ENCODE results near the gene ENSA. TPM values are rescaled to one million over a fixed set of nuclear protein-coding genes. Genes with fewer than 3 reads are reported as not detected.

Gene ENSA
- total RNA-seq, 1 experiment from 2014 or later, result 254 TPM

GRCh38 chr1:150576367-150576711 lies 53.1 kb downstream of the ENSA start (continued):
- TF ChIP-seq, protein P1, sequence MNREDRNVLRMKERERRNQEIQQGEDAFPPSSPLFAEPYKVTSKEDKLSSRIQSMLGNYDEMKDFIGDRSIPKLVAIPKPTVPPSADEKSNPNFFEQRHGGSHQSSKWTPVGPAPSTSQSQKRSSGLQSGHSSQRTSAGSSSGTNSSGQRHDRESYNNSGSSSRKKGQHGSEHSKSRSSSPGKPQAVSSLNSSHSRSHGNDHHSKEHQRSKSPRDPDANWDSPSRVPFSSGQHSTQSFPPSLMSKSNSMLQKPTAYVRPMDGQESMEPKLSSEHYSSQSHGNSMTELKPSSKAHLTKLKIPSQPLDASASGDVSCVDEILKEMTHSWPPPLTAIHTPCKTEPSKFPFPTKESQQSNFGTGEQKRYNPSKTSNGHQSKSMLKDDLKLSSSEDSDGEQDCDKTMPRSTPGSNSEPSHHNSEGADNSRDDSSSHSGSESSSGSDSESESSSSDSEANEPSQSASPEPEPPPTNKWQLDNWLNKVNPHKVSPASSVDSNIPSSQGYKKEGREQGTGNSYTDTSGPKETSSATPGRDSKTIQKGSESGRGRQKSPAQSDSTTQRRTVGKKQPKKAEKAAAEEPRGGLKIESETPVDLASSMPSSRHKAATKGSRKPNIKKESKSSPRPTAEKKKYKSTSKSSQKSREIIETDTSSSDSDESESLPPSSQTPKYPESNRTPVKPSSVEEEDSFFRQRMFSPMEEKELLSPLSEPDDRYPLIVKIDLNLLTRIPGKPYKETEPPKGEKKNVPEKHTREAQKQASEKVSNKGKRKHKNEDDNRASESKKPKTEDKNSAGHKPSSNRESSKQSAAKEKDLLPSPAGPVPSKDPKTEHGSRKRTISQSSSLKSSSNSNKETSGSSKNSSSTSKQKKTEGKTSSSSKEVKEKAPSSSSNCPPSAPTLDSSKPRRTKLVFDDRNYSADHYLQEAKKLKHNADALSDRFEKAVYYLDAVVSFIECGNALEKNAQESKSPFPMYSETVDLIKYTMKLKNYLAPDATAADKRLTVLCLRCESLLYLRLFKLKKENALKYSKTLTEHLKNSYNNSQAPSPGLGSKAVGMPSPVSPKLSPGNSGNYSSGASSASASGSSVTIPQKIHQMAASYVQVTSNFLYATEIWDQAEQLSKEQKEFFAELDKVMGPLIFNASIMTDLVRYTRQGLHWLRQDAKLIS (CRISPR knock-in tag; IDR thresholded peaks at IDR 0.05; ENCODE audit: borderline replicate concordance), result no peak
- TF ChIP-seq, protein P2, sequence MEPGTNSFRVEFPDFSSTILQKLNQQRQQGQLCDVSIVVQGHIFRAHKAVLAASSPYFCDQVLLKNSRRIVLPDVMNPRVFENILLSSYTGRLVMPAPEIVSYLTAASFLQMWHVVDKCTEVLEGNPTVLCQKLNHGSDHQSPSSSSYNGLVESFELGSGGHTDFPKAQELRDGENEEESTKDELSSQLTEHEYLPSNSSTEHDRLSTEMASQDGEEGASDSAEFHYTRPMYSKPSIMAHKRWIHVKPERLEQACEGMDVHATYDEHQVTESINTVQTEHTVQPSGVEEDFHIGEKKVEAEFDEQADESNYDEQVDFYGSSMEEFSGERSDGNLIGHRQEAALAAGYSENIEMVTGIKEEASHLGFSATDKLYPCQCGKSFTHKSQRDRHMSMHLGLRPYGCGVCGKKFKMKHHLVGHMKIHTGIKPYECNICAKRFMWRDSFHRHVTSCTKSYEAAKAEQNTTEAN (CRISPR knock-in tag; IDR thresholded peaks at IDR 0.05), result no peak
- no peak for TF ChIP-seq FOXP4 (CRISPR knock-in tag; IDR thresholded peaks at IDR 0.05)
- TF ChIP-seq NR2C2 (CRISPR knock-in tag; IDR thresholded peaks at IDR 0.05), result no peak
- TF ChIP-seq ZNF219 (CRISPR knock-in tag; IDR thresholded peaks at IDR 0.05; ENCODE audit: borderline replicate concordance), result no peak
- no peak for TF ChIP-seq NFATC4 (CRISPR knock-in tag; IDR thresholded peaks at IDR 0.05)
- TF ChIP-seq ZNF423 (CRISPR knock-in tag; IDR thresholded peaks at IDR 0.05), result no peak
- no peak for TF ChIP-seq ERG (CRISPR knock-in tag; IDR thresholded peaks at IDR 0.05)
- TF ChIP-seq, protein P3, sequence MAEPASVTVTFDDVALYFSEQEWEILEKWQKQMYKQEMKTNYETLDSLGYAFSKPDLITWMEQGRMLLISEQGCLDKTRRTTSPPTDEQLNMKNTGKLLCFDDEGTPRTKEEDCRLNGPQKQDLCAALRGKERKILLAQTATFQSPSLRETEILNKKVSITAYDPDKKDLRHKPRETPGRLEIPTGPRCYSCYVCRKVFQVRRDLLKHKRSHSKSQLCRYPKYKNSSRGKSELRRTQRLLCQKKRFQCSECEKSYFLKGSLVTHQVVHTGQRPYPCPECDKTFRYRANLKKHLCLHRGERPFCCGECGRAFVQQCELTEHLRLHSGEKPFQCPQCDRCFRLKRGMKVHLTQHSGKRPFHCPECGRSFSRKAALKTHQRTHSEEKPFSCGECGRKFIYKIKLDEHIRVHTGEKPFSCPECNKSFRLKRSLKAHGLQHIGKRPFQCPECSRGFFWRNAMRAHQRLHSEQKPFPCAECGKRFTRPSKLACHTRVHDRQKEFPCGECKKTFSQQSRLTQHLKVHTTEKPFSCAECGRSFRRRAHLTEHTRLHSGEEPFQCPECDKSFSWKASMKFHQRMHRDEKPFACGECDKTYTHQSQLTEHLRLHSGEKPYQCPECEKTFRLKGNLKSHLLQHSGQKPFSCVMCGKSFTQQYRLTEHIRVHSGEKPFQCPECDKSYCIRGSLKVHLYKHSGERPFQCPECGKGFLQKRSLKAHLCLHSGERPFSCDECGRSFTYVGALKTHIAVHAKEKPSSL (CRISPR knock-in tag; conservative IDR thresholded peaks at IDR 0.05), result no peak
- TF ChIP-seq, protein P4, sequence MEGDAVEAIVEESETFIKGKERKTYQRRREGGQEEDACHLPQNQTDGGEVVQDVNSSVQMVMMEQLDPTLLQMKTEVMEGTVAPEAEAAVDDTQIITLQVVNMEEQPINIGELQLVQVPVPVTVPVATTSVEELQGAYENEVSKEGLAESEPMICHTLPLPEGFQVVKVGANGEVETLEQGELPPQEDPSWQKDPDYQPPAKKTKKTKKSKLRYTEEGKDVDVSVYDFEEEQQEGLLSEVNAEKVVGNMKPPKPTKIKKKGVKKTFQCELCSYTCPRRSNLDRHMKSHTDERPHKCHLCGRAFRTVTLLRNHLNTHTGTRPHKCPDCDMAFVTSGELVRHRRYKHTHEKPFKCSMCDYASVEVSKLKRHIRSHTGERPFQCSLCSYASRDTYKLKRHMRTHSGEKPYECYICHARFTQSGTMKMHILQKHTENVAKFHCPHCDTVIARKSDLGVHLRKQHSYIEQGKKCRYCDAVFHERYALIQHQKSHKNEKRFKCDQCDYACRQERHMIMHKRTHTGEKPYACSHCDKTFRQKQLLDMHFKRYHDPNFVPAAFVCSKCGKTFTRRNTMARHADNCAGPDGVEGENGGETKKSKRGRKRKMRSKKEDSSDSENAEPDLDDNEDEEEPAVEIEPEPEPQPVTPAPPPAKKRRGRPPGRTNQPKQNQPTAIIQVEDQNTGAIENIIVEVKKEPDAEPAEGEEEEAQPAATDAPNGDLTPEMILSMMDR (IDR thresholded peaks at IDR 0.05), result no peak

DNA sequence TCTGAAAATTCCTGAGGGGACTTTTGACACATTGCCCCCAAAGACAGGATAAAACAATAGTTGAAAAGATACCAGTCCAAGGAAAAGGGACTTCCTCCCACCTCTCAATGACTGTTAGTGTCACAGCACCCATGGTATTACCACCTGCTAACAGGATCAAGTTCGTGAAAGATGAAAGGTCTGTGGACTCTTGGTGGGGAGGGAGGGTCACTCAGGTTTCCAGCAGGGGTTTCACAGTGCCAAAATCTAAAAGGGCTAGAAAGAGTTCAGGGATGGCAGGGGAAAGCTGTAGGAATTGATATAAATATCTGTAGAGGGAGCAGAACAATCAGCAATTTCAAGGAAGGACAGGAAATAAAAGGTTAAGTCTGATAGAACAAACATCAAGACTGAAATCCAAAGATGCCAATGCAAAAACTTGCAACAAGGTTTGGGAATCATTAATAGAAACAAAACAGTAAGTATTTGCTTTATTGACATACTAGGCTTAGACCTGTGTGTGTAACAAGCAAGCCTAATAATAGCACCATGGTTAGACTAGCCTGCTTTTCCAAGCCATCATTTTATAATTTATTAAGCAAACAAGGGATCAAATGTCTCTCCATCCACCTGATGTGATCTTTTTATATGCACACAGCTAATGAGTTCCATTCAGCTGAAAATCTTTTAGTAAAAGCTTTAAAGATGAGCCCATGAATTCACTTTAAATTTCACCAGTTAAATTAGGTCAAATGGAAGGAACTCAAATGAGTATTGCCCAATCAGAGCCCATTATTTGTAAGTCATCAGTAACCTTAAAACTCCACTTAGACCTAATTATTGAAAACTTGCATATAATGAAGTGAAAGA lies 53.7 kb downstream of the ENSA start:
- H3K4me1 Mint-ChIP-seq, result peaks cover 56% of the 10 kb centered on the region
- H3K27me3 Mint-ChIP-seq (ENCODE audit: low read depth), result no peaks in the 10 kb centered on the region; the same call in 1 of the 2 replicates
- peak overlapping the region; percentile 97 for H3K27ac Mint-ChIP-seq
- H3K9me3 Mint-ChIP-seq, result no peaks in the 10 kb centered on the region
- H3K36me3 Mint-ChIP-seq, result peaks cover 74% of the 10 kb centered on the region
- H3K4me3 Mint-ChIP-seq, result peak overlapping the region; percentile 92
- ATAC-seq (no peak), DNase-seq (ENCODE audit: low spot score) (no peak)
- CTCF ChIA-PET, result interaction anchor here (0.6 to 1.6 kb wide), 6 partner anchors 14 to 44 kb away, joined by 3 to 6 read pairs (median 4); no protein-coding TSS in a partner anchor
- POLR2A ChIA-PET, result interaction anchor here (2.4 to 9.4 kb wide), 2 partner anchors 8 to 12 kb away, joined by 13 to 188 read pairs; no protein-coding TSS in a partner anchor
- TF ChIP-seq GRHL2 (CRISPR knock-in tag; IDR thresholded peaks at IDR 0.05; ENCODE audit: insufficient replicate concordance, severe bottlenecking), result no peak
- no peak for TF ChIP-seq PRRX2 (CRISPR knock-in tag; IDR thresholded peaks at IDR 0.05)
- no peak for TF ChIP-seq RORB (CRISPR knock-in tag; IDR thresholded peaks at IDR 0.05)
- TF ChIP-seq PRDM15 (CRISPR knock-in tag; IDR thresholded peaks at IDR 0.05), result no peak
- no peak for TF ChIP-seq ATF3 (CRISPR knock-in tag; conservative IDR thresholded peaks at IDR 0.05)

All from WTC11 (cell line).